DOHH2 (cell line): ENCODE results near the gene FAM81A.

Source experiments
- EZH2phosphoT487 ChIP-seq: fragments of 200-600 bp; sonication (generic); IDR thresholded peaks from 2 replicates; pipeline ENCODE4 v1.6.1; 2017; ENCODE audit warnings: borderline replicate concordance, mild to moderate bottlenecking, antibody characterized with exemption, low read length, moderate library complexity, mixed read lengths
- TF ChIP-seq, protein P1 (sequence below): fragments of 200-600 bp; sonication (generic); IDR thresholded peaks from one replicate; pipeline ENCODE4 v1.5.1; 2014; ENCODE audit warnings: antibody characterized with exemption, mild to moderate bottlenecking, low read depth, low read length; ENCODE audit not compliant: poor library complexity, severe bottlenecking

DNA sequence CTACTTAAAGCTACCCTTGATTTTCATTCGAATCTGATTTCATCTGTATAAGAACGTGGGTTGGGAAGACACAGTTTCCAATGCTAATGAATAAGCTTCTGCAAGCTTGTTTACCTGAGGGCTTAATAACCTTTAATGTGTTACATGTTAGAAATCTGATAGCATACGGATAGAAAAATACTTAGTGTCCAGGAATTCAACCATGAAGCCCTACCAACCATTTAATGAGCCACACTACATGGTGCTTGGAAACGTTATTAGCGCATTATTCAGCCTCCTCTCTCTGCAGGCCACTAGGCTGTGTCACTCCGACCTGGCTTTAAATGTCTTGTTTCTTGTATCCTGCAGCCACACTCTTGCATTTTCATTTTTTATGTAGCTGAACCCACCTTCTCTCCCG, 1.6 kb downstream of the FAM81A start:
- TF ChIP-seq, protein P1, sequence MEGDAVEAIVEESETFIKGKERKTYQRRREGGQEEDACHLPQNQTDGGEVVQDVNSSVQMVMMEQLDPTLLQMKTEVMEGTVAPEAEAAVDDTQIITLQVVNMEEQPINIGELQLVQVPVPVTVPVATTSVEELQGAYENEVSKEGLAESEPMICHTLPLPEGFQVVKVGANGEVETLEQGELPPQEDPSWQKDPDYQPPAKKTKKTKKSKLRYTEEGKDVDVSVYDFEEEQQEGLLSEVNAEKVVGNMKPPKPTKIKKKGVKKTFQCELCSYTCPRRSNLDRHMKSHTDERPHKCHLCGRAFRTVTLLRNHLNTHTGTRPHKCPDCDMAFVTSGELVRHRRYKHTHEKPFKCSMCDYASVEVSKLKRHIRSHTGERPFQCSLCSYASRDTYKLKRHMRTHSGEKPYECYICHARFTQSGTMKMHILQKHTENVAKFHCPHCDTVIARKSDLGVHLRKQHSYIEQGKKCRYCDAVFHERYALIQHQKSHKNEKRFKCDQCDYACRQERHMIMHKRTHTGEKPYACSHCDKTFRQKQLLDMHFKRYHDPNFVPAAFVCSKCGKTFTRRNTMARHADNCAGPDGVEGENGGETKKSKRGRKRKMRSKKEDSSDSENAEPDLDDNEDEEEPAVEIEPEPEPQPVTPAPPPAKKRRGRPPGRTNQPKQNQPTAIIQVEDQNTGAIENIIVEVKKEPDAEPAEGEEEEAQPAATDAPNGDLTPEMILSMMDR, result no peak
- no peak for TF ChIP-seq EZH2phosphoT487
